ENCODE results near the gene NHLH2. TPM values are rescaled to one million over a fixed set of nuclear protein-coding genes. Genes with fewer than 3 reads are reported as not detected.

The NHLH2 gene
- total and polyA plus RNA-seq, 10 of the 15 experiments (the other 5 are each of a cell fraction or from before 2014, with no cell fraction given): 0.01 to 0.08 (median 0.05) TPM; not detected in 6

DNA sequence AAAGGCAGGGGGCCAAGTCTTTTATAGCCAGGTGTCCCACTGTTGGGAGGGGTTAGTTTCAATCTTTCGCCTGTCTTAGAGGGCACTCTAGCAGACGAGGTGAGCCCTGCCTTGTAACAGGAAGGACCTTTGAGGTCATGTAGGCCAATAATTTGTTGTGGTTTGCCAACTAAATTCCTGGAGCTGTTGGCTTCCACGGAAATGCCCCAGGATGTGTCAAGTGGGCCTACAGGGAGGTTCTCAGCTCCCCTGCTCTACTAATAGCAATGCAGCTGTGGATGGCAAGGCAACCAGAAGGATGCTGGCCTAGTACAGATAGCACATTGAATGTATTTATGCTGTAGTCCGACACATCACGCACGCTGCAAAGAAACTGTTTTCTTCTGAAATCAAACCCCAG, 50.1 kb downstream of the NHLH2 start:
- no peaks in the 10 kb centered on the region for H3K36me3 ChIP-seq (ENCODE audit: control insufficient read depth in 2 of 2, insufficient read depth in 2 of 2, low read length in 1 of 2)
- no peaks in the 10 kb centered on the region for H3K79me2 ChIP-seq (ENCODE audit: control insufficient read depth, insufficient read depth, low read length)
- no peaks in the 10 kb centered on the region for H3K4me1 ChIP-seq (ENCODE audit: control insufficient read depth, insufficient read depth, low read length)
- SMC1A ChIA-PET (ENCODE audit: uncharacterized antibody, unreplicated experiment): no interaction called here
- H3K4me3 ChIP-seq: no peak overlapping the region
- H3K9me3 ChIP-seq (replicated peaks; ENCODE audit: control insufficient read depth, insufficient read depth, low read length): no peaks in the 10 kb centered on the region
- peaks cover 0 to 2% of the 10 kb centered on the region in 2 experiments; a peak in 1 of 4 replicates for H3K27me3 ChIP-seq (replicated peaks in 1 of 2; ENCODE audit: control insufficient read depth in 2 of 2, insufficient read depth in 2 of 2, low read length in 1 of 2)
- in situ Hi-C loops (cut with MboI) (no loop called here), intact Hi-C loops (cut with micrococcal nuclease; ENCODE audit: unreplicated experiment) (no loop called here)
- no peak overlapping the region for H3K27ac ChIP-seq (ENCODE audit: control insufficient read depth, insufficient read depth)
- no peaks in the 10 kb centered on the region for H4K20me1 ChIP-seq (ENCODE audit: control insufficient read depth, insufficient read depth)
- no peak overlapping the region for H3K4me2 ChIP-seq (ENCODE audit: control insufficient read depth, insufficient read depth)
- ATAC-seq: no peak
- no peak overlapping the region for H2AFZ ChIP-seq (ENCODE audit: control insufficient read depth, low read depth, low read length)
- RAD21 ChIA-PET (ENCODE audit: unreplicated experiment): interaction anchor here (1.2 kb wide), 1 partner anchor 190 kb away, joined by 3 read pairs; no protein-coding TSS in a partner anchor
- DNase-seq (ENCODE audit: low read depth, low spot score): no peak
- CTCF ChIA-PET: no interaction called here
- FAIRE-seq: no peak
- POLR2A ChIA-PET: interaction anchor here (0.6 kb wide), 1 partner anchor 165 kb away, joined by 3 read pairs; no protein-coding TSS in a partner anchor
- 45% methylated on average over 6 of the region's 6 CpGs for WGBS (ENCODE audit: insufficient coverage, insufficient replicate concordance, low lambda C conversion rate, missing lambda C conversion rate)
- H3K9ac ChIP-seq (ENCODE audit: control insufficient read depth, insufficient read depth, low read length): no peak overlapping the region
- BruUV-seq (replicated peaks): no TSS peak
- TF ChIP-seq JUNB (IDR thresholded peaks at IDR 0.05): no peak
- no peak for TF ChIP-seq POU2F2 (IDR thresholded peaks at IDR 0.05; ENCODE audit: borderline replicate concordance, low read depth, low read length)
- no peak for TF ChIP-seq NFIC (IDR thresholded peaks at IDR 0.05; ENCODE audit: low read depth, low read length)
- TF ChIP-seq, protein P1, sequence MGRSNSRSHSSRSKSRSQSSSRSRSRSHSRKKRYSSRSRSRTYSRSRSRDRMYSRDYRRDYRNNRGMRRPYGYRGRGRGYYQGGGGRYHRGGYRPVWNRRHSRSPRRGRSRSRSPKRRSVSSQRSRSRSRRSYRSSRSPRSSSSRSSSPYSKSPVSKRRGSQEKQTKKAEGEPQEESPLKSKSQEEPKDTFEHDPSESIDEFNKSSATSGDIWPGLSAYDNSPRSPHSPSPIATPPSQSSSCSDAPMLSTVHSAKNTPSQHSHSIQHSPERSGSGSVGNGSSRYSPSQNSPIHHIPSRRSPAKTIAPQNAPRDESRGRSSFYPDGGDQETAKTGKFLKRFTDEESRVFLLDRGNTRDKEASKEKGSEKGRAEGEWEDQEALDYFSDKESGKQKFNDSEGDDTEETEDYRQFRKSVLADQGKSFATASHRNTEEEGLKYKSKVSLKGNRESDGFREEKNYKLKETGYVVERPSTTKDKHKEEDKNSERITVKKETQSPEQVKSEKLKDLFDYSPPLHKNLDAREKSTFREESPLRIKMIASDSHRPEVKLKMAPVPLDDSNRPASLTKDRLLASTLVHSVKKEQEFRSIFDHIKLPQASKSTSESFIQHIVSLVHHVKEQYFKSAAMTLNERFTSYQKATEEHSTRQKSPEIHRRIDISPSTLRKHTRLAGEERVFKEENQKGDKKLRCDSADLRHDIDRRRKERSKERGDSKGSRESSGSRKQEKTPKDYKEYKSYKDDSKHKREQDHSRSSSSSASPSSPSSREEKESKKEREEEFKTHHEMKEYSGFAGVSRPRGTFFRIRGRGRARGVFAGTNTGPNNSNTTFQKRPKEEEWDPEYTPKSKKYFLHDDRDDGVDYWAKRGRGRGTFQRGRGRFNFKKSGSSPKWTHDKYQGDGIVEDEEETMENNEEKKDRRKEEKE (IDR thresholded peaks at IDR 0.05): no peak
- TF ChIP-seq MEF2B (IDR thresholded peaks at IDR 0.05; ENCODE audit: partially characterized antibody, poor library complexity, severe bottlenecking): no peak
- TF ChIP-seq, protein P2, sequence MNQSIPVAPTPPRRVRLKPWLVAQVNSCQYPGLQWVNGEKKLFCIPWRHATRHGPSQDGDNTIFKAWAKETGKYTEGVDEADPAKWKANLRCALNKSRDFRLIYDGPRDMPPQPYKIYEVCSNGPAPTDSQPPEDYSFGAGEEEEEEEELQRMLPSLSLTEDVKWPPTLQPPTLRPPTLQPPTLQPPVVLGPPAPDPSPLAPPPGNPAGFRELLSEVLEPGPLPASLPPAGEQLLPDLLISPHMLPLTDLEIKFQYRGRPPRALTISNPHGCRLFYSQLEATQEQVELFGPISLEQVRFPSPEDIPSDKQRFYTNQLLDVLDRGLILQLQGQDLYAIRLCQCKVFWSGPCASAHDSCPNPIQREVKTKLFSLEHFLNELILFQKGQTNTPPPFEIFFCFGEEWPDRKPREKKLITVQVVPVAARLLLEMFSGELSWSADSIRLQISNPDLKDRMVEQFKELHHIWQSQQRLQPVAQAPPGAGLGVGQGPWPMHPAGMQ (IDR thresholded peaks at IDR 0.05; ENCODE audit: borderline replicate concordance): no peak
- no peak for TF ChIP-seq TCF3 (IDR thresholded peaks at IDR 0.05; ENCODE audit: borderline replicate concordance, insufficient read depth, low read depth, low read length)
- TF ChIP-seq SIX5 (IDR thresholded peaks at IDR 0.05; ENCODE audit: low read depth, low read length, severe bottlenecking): no peak
- TF ChIP-seq, protein P3, sequence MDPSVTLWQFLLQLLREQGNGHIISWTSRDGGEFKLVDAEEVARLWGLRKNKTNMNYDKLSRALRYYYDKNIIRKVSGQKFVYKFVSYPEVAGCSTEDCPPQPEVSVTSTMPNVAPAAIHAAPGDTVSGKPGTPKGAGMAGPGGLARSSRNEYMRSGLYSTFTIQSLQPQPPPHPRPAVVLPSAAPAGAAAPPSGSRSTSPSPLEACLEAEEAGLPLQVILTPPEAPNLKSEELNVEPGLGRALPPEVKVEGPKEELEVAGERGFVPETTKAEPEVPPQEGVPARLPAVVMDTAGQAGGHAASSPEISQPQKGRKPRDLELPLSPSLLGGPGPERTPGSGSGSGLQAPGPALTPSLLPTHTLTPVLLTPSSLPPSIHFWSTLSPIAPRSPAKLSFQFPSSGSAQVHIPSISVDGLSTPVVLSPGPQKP (IDR thresholded peaks at IDR 0.05; ENCODE audit: low read depth, low read length): no peak
- TF ChIP-seq TCF7 (IDR thresholded peaks at IDR 0.05; ENCODE audit: borderline replicate concordance): no peak
- TF ChIP-seq, protein P4, sequence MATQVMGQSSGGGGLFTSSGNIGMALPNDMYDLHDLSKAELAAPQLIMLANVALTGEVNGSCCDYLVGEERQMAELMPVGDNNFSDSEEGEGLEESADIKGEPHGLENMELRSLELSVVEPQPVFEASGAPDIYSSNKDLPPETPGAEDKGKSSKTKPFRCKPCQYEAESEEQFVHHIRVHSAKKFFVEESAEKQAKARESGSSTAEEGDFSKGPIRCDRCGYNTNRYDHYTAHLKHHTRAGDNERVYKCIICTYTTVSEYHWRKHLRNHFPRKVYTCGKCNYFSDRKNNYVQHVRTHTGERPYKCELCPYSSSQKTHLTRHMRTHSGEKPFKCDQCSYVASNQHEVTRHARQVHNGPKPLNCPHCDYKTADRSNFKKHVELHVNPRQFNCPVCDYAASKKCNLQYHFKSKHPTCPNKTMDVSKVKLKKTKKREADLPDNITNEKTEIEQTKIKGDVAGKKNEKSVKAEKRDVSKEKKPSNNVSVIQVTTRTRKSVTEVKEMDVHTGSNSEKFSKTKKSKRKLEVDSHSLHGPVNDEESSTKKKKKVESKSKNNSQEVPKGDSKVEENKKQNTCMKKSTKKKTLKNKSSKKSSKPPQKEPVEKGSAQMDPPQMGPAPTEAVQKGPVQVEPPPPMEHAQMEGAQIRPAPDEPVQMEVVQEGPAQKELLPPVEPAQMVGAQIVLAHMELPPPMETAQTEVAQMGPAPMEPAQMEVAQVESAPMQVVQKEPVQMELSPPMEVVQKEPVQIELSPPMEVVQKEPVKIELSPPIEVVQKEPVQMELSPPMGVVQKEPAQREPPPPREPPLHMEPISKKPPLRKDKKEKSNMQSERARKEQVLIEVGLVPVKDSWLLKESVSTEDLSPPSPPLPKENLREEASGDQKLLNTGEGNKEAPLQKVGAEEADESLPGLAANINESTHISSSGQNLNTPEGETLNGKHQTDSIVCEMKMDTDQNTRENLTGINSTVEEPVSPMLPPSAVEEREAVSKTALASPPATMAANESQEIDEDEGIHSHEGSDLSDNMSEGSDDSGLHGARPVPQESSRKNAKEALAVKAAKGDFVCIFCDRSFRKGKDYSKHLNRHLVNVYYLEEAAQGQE (IDR thresholded peaks at IDR 0.05; ENCODE audit: low read depth, low read length): no peak
- no peak for TF ChIP-seq PAX5 (IDR thresholded peaks at IDR 0.05; ENCODE audit: borderline replicate concordance, low read depth, low read length)
- no peak for TF ChIP-seq YY1 (IDR thresholded peaks at IDR 0.05; ENCODE audit: low read depth, low read length)
- TF ChIP-seq, protein P5, sequence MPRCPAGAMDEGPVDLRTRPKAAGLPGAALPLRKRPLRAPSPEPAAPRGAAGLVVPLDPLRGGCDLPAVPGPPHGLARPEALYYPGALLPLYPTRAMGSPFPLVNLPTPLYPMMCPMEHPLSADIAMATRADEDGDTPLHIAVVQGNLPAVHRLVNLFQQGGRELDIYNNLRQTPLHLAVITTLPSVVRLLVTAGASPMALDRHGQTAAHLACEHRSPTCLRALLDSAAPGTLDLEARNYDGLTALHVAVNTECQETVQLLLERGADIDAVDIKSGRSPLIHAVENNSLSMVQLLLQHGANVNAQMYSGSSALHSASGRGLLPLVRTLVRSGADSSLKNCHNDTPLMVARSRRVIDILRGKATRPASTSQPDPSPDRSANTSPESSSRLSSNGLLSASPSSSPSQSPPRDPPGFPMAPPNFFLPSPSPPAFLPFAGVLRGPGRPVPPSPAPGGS (IDR thresholded peaks at IDR 0.05; ENCODE audit: borderline replicate concordance, insufficient read depth, low read depth, low read length, poor library complexity, severe bottlenecking): no peak

All from GM12878 (cell line).